B cell (primary cell): ENCODE measurements around the gene TSKU. TPM values are rescaled to one million over a fixed set of nuclear protein-coding genes. Genes with fewer than 3 reads are reported as not detected.

ENCODE experiments used
- ATAC-seq: fragments of 200-7000 bp; cut with Tn5 transposase; one replicate; pipeline ENCODE4 v1.10.0; 2021; ENCODE audit warnings: low read depth, mild to moderate bottlenecking, moderate number of reproducible peaks, moderate library complexity
- CTCF ChIA-PET: fragments of 350-600 bp; sonication (Branson Sonifier 250); formaldehyde crosslinking; loops from one replicate; lab custom pipeline; 2021; ENCODE audit warnings: antibody characterized with exemption, inconsistent platforms; lab: Charles Lee
- POLR2A ChIA-PET: fragments of 350-600 bp; sonication (Branson Sonifier 250); formaldehyde crosslinking; loops from one replicate; lab custom pipeline; 2021; ENCODE audit warnings: antibody characterized with exemption; lab: Charles Lee
- DNase-seq: peaks from one replicate; pipeline ENCODE4 v3.0.0; 2013
- H2AFZ ChIP-seq: 2 replicates; pipeline ENCODE4 v1.6.1; 2012; ENCODE audit warnings: mild to moderate bottlenecking, low read depth, low read length; ENCODE audit not compliant: insufficient read depth, poor library complexity, severe bottlenecking
- H3K27ac ChIP-seq, 2 donors: 1 replicate in 1 of 2; 2 replicates in 1 of 2; pipeline ENCODE4 v1.5.1; 2012 to 2013; ENCODE audit warnings: low read length in 2 of 2, mild to moderate bottlenecking in 2 of 2, moderate library complexity in 1 of 2
- H3K27me3 ChIP-seq, 4 experiments: fragments of 200-600 bp in 1 of 4; sonication (generic) in 1 of 4; replicated peaks in 1 of 4; 1 replicate in 2 of 4; 2 replicates in 2 of 4; pipeline versions ENCODE4 v1.6.1 to v1.7.0; 2013 to 2016; ENCODE audit warnings: low read length in 3 of 4, mild to moderate bottlenecking in 2 of 4, mixed read lengths in 1 of 4, moderate library complexity in 1 of 4; ENCODE audit not compliant: insufficient read depth in 4 of 4, control insufficient read depth in 3 of 4; ENCODE audit errors: control extremely low read depth in 1 of 4
- H3K36me3 ChIP-seq, 2 experiments: replicated peaks in 1 of 2; 1 replicate in 1 of 2; 2 replicates in 1 of 2; pipeline versions ENCODE4 v1.6.1 to v1.7.1; 2013; ENCODE audit warnings: low read length in 1 of 2; ENCODE audit not compliant: insufficient read depth in 2 of 2, control insufficient read depth in 1 of 2; ENCODE audit errors: control extremely low read depth in 1 of 2, extremely low read depth in 1 of 2
- H3K4me1 ChIP-seq, 2 donors: fragments of 200-600 bp in 1 of 2; sonication (generic) in 1 of 2; 1 replicate in 1 of 2; 2 replicates in 1 of 2; pipeline versions ENCODE4 v1.5.1 to v1.6.1; 2013 to 2017; ENCODE audit warnings: low read length in 2 of 2; ENCODE audit not compliant: control insufficient read depth in 2 of 2, insufficient read depth in 2 of 2
- H3K4me2 ChIP-seq: replicated peaks from 2 replicates; pipeline ENCODE3; 2012; ENCODE audit warnings: mild to moderate bottlenecking, low read depth, low read length; ENCODE audit not compliant: poor library complexity, severe bottlenecking
- H3K4me3 ChIP-seq, 5 experiments: fragments of 200-600 bp in 1 of 5; sonication (generic) in 1 of 5; 1 replicate in 3 of 5; 2 replicates in 2 of 5; pipeline versions ENCODE4 v1.5.1 to v1.7.0; 2011 to 2016; ENCODE audit warnings: low read length in 4 of 5, mild to moderate bottlenecking in 4 of 5, low read depth in 2 of 5, control low read depth in 1 of 5, moderate library complexity in 1 of 5; ENCODE audit not compliant: insufficient read depth in 1 of 5; ENCODE audit errors: control extremely low read depth in 1 of 5, extremely low read depth in 1 of 5
- H3K79me2 ChIP-seq: fragments of 200-600 bp; sonication (generic); one replicate; pipeline ENCODE4 v1.6.0; 2016; ENCODE audit warnings: low read length; ENCODE audit not compliant: control insufficient read depth, insufficient read depth
- H3K9ac ChIP-seq: fragments of 200-600 bp; sonication (generic); 2 replicates; pipeline ENCODE4 v1.6.1; 2017; ENCODE audit warnings: mild to moderate bottlenecking, low read length, moderate library complexity
- H3K9me3 ChIP-seq, 3 donors: one replicate each; pipeline versions ENCODE4 v1.6.1 to v1.7.1; 2013; ENCODE audit warnings: low read length in 2 of 3; ENCODE audit not compliant: control insufficient read depth in 2 of 3, insufficient read depth in 1 of 3; ENCODE audit errors: control extremely low read depth in 1 of 3
- H4K20me1 ChIP-seq: 2 replicates; pipeline ENCODE4 v1.6.0; 2012; ENCODE audit warnings: mild to moderate bottlenecking, low read length; ENCODE audit not compliant: insufficient read depth, control insufficient read depth, poor library complexity, severe bottlenecking
- H3K27ac Mint-ChIP-seq: one replicate; pipeline ENCODE4 v1.8.0; 2021; ENCODE audit warnings: mixed read lengths
- H3K27me3 Mint-ChIP-seq: one replicate; pipeline ENCODE4 v1.8.0; 2021; ENCODE audit warnings: mixed read lengths
- H3K4me1 Mint-ChIP-seq: one replicate; pipeline ENCODE4 v1.8.0; 2021; ENCODE audit warnings: mixed read lengths
- H3K4me3 Mint-ChIP-seq: one replicate; pipeline ENCODE4 v1.8.0; 2021; ENCODE audit warnings: mixed read lengths
- H3K9me3 Mint-ChIP-seq: one replicate; pipeline ENCODE4 v1.8.0; 2022; ENCODE audit warnings: mixed read lengths; ENCODE audit not compliant: insufficient read depth
- EZH2 ChIP-seq: IDR thresholded peaks from 2 replicates; pipeline ENCODE4 v1.6.1; 2012; ENCODE audit warnings: borderline replicate concordance, low read depth, mild to moderate bottlenecking, moderate library complexity, low read length; ENCODE audit not compliant: insufficient read depth, poor library complexity, severe bottlenecking
- WGBS: methylation state at CpG from one replicate; pipeline ENCODE4 v1.1.5; 2013; ENCODE audit warnings: missing lambda C conversion rate; ENCODE audit not compliant: insufficient coverage; 5-methylcytosine and 5-hydroxymethylcytosine counted together
- intact Hi-C: fragments of 100-400 bp; cut with micrococcal nuclease; formaldehyde crosslinking; loops from one replicate; pipeline ENCODE4 v1.10.0; 2022
- polyA plus RNA-seq: library from polyadenylated mRNA; depleted of rRNA; stranded (reverse); fragments of >200 nt; gene quantifications from 2 replicates; pipeline ENCODE4 v1.2.3, GENCODE V29; 2012
- total RNA-seq, 2 donors: library from RNA; stranded (reverse); fragments of 120-200 nt in 1 of 2; gene quantifications; 1 replicate in 1 of 2; 2 replicates in 1 of 2; pipeline versions ENCODE4 v1.2.3 to v1.2.4, GENCODE V29; 2013 to 2022
- TF ChIP-seq, protein P1 (sequence below): fragments of 200-600 bp; IDR thresholded peaks from one replicate; pipeline ENCODE4 v1.8.0; 2022; ENCODE audit warnings: antibody characterized with exemption, mild to moderate bottlenecking

The TSKU gene
- total and polyA plus RNA-seq, 2 donors (not counting 1 experiment from before 2014, with no cell fraction given) = not detected

DNA sequence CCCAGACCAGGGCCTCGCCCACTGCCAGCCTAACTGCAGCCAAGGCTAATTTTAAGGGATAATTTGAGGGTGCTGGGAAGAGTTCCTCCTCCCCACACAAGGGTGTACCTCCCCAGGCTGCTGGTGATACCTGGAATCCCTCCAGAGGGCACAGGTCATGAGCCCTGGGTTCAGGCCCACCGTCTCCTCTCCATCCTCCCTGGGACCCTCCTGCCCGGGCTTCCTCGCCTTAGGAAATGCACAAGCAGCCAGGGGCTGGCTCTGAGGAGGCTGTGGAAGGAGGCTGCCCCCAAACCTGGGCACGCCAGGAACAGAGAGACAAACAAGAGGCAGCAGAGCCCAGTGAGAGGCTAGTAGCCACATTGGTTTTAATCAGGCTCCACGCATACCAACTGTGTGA lies 16.6 kb upstream of the TSKU start:
- Histone ChIP-seq H2AFZ (no peak overlapping the region), H3K79me2 (no peaks in the 10 kb centered on the region), H3K9ac (no peak overlapping the region), H3K9me3 (no peaks in the 10 kb centered on the region), H3K4me2 (no peak overlapping the region), H3K4me3 (no peak overlapping the region), H3K36me3 (no peaks in the 10 kb centered on the region), H3K27me3 (peaks cover 0 to 3% (median 0%) of the 10 kb centered on the region in 4 experiments), H3K27ac (no peak overlapping the region), H3K4me1 (no peaks in the 10 kb centered on the region), H4K20me1 (no peaks in the 10 kb centered on the region)
- no peak for DNase-seq
- ATAC-seq = no peak
- intact Hi-C loops = no loop called here
- TF ChIP-seq, protein P1, sequence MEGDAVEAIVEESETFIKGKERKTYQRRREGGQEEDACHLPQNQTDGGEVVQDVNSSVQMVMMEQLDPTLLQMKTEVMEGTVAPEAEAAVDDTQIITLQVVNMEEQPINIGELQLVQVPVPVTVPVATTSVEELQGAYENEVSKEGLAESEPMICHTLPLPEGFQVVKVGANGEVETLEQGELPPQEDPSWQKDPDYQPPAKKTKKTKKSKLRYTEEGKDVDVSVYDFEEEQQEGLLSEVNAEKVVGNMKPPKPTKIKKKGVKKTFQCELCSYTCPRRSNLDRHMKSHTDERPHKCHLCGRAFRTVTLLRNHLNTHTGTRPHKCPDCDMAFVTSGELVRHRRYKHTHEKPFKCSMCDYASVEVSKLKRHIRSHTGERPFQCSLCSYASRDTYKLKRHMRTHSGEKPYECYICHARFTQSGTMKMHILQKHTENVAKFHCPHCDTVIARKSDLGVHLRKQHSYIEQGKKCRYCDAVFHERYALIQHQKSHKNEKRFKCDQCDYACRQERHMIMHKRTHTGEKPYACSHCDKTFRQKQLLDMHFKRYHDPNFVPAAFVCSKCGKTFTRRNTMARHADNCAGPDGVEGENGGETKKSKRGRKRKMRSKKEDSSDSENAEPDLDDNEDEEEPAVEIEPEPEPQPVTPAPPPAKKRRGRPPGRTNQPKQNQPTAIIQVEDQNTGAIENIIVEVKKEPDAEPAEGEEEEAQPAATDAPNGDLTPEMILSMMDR = no peak
- no peak for TF ChIP-seq EZH2
- H3K27me3 Mint-ChIP-seq = peaks cover 27% of the 10 kb centered on the region
- CTCF ChIA-PET = no interaction called here
- no peak overlapping the region for H3K27ac Mint-ChIP-seq
- H3K4me3 Mint-ChIP-seq = no peak overlapping the region
- POLR2A ChIA-PET = no interaction called here
- WGBS = 98% methylated on average over 5 of the region's 6 CpGs
- no peaks in the 10 kb centered on the region for H3K9me3 Mint-ChIP-seq
- H3K4me1 Mint-ChIP-seq = no peaks in the 10 kb centered on the region

GRCh38 chr11:76767659-76768058 lies 15.5 kb upstream of the TSKU start:
- ChIA-PET POLR2A (no interaction called here), CTCF (no interaction called here)
- peaks cover 34% of the 10 kb centered on the region for H3K27me3 Mint-ChIP-seq
- Histone ChIP-seq H3K36me3 (no peaks in the 10 kb centered on the region), H2AFZ (no peak overlapping the region), H4K20me1 (no peaks in the 10 kb centered on the region), H3K79me2 (no peaks in the 10 kb centered on the region), H3K27me3 (peaks cover 0 to 3% (median 0%) of the 10 kb centered on the region in 4 experiments), H3K9me3 (no peaks in the 10 kb centered on the region), H3K4me3 (no peak overlapping the region), H3K4me2 (no peak overlapping the region), H3K4me1 (no peaks in the 10 kb centered on the region), H3K9ac (no peak overlapping the region), H3K27ac (no peak overlapping the region)
- TF ChIP-seq, protein P1 = no peak
- TF ChIP-seq EZH2 = no peak
- no peak overlapping the region for H3K27ac Mint-ChIP-seq
- intact Hi-C loops = no loop called here
- H3K4me1 Mint-ChIP-seq = no peaks in the 10 kb centered on the region
- H3K9me3 Mint-ChIP-seq = no peaks in the 10 kb centered on the region
- no peak overlapping the region for H3K4me3 Mint-ChIP-seq
- WGBS = 53% methylated on average over 5 of the region's 5 CpGs
- DNase-seq (no peak), ATAC-seq (no peak)
